GM18868 (cell line): ENCODE results near the gene RB1.
"Not testable (repeated sequence)": the region's sequence is repeated elsewhere in the genome, so short reads cannot be mapped to it uniquely, and the experiment has no call there.

ENCODE experiments used
- ATAC-seq: cut with Tn5 transposase; IDR thresholded peaks from one replicate; pipeline ENCODE4 v1.9.1; 2021; ENCODE audit warnings: mild to moderate bottlenecking, moderate library complexity; ENCODE audit not compliant: unreplicated experiment

Gene RB1

GRCh38 chr13:48404952-48405351 lies 101.4 kb downstream of the RB1 start:
- no peak for ATAC-seq

- ATAC-seq = no peak
These were observed 102.3 kb downstream of the RB1 start for GRCh38 chr13:48405875-48406274.

GRCh38 chr13:48410199-48410598 lies 106.6 kb downstream of the RB1 start:
- no peak for ATAC-seq

- ATAC-seq = no peak
These were observed 107.7 kb downstream of the RB1 start for GRCh38 chr13:48411147-48411794.

- ATAC-seq = peak; percentile 41
These were observed 108.4 kb downstream of the RB1 start for GRCh38 chr13:48411841-48412531.

GRCh38 chr13:48412881-48413351 lies 109.4 kb downstream of the RB1 start, which contains the start of gene LPAR6:
TSS of gene LPAR6 (minus strand) at chr13:48413113. CDS start at chr13:48412423, 690 bp downstream.
- no peak for ATAC-seq

GRCh38 chr13:48414501-48414900 lies 111.0 kb downstream of the RB1 start:
- ATAC-seq = no peak

- no peak for ATAC-seq
These were observed 112.0 kb downstream of the RB1 start for GRCh38 chr13:48415516-48415915.

- not testable (repeated sequence) for ATAC-seq
These were observed 118.5 kb downstream of the RB1 start for GRCh38 chr13:48422003-48422402.

GRCh38 chr13:48424212-48424611 lies 120.7 kb downstream of the RB1 start:
- no peak for ATAC-seq

GRCh38 chr13:48426052-48426451 lies 122.5 kb downstream of the RB1 start:
- no peak for ATAC-seq

- ATAC-seq = not testable (repeated sequence)
These were observed 123.3 kb downstream of the RB1 start for GRCh38 chr13:48426755-48427298.

GRCh38 chr13:48429036-48429435 lies 125.5 kb downstream of the RB1 start:
- ATAC-seq = no peak

- peak; percentile 59 for ATAC-seq
These were observed 126.3 kb downstream of the RB1 start for GRCh38 chr13:48429886-48430285.

GRCh38 chr13:48431431-48431830 lies 127.9 kb downstream of the RB1 start:
- ATAC-seq = no peak

GRCh38 chr13:48431987-48432615 lies 128.6 kb downstream of the RB1 start:
- peak; percentile 63 for ATAC-seq

GRCh38 chr13:48434200-48434599 lies 130.6 kb downstream of the RB1 start:
- no peak for ATAC-seq

- ATAC-seq = no peak
These were observed 133.2 kb downstream of the RB1 start for GRCh38 chr13:48436661-48437288.

GRCh38 chr13:48437371-48437770 lies 133.8 kb downstream of the RB1 start:
- no peak for ATAC-seq

GRCh38 chr13:48443442-48444208 lies 140.1 kb downstream of the RB1 start:
- no peak for ATAC-seq
